Left lung (tissue), 10 donors: ENCODE measurements around the gene FLCN. TPM values are rescaled to one million over a fixed set of nuclear protein-coding genes. Genes with fewer than 3 reads are reported as not detected.

Experiments used
- ATAC-seq: fragments of 200-7000 bp; cut with Tn5 transposase; one replicate; pipeline ENCODE4 v1.9.1; 2020; ENCODE audit warnings: moderate library complexity
- DNase-seq, 4 donors: peaks; one replicate each; pipeline ENCODE4 v3.0.0-alpha.2; 2013 to 2020
- H3K27ac ChIP-seq, 2 donors: fragments of 200-600 bp; sonication (generic) in 1 of 2; one replicate each; pipeline versions ENCODE4 v1.5.0 to v1.8.0; 2020 to 2021
- H3K27me3 ChIP-seq, 2 donors: fragments of 200-600 bp; sonication (generic) in 1 of 2; one replicate each; pipeline versions ENCODE4 v1.5.0 to v1.8.0; 2020 to 2021
- H3K36me3 ChIP-seq, 2 donors: fragments of 200-600 bp; sonication (generic) in 1 of 2; one replicate each; pipeline versions ENCODE4 v1.5.0 to v1.8.0; 2020 to 2021
- H3K4me1 ChIP-seq, 2 donors: fragments of 200-600 bp; one replicate each; pipeline ENCODE4 v1.8.0; 2021
- H3K4me3 ChIP-seq, 2 donors: fragments of 200-600 bp; sonication (generic) in 1 of 2; one replicate each; pipeline versions ENCODE4 v1.5.0 to v1.8.0; 2020 to 2021; ENCODE audit warnings: mild to moderate bottlenecking in 1 of 2
- H3K9me3 ChIP-seq, 2 donors: fragments of 200-600 bp; sonication (generic) in 1 of 2; one replicate each; pipeline versions ENCODE4 v1.5.0 to v1.8.0; 2020 to 2021
- intact Hi-C, 2 donors: fragments of 100-400 bp; cut with DNase I; formaldehyde crosslinking; loops; one replicate each; pipeline versions ENCODE4 v1.11.2 to v1.14.2; 2022
- polyA plus RNA-seq, 6 donors: library from polyadenylated mRNA; unstranded; fragments of 120-200 nt; gene quantifications; one replicate each; pipeline ENCODE4 v1.2.1, GENCODE V29; 2013; ENCODE audit not compliant: insufficient read length in 6 of 6
- total RNA-seq, 2 donors: library from RNA; stranded (reverse); fragmentation: NEBNext Ultra II Directional; extraction: Animal tissue kit (Norgen Biotek cat#: 25700); gene quantifications; one replicate each; pipeline ENCODE4 v1.2.1, GENCODE V29; 2021
- TF ChIP-seq, protein P1 (sequence below), 2 donors: fragments of 200-600 bp; sonication (generic) in 1 of 2; IDR thresholded peaks; one replicate each; pipeline versions ENCODE4 v1.5.0 to v1.8.0; 2021; ENCODE audit warnings: antibody characterized with exemption in 2 of 2
- donor health status: DM: no; HTN: yes; CAD: no.
- donor health status: DM: no; HTN: no; CAD: no.

Gene FLCN
- total and polyA plus RNA-seq, 8 donors, result 39.6 to 80.1 (median 50.8) TPM

DNA sequence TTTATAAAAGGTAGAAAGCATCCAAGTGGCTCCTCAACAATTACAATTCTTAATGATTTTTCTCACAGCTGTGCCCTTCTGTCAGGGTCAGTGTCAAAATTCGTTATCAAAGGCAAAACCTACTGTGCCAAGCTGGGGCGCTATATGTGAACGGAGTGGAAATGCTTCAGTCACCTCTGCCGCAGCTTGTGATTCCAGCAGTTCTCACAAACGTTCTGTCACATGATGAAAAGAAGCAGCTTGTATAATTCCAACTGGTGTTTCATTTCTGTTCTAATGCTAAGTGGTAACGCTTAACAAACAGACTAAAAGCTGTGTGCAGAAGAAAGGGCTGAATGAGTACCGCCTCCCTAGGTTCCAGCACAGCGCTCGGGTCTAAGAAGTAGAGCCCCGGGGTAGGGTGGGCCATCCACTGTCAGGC is 45.0 kb downstream of the FLCN start:
- no peak overlapping the region for H3K4me3 ChIP-seq
- H3K36me3 ChIP-seq, result peaks cover 0 to 20% of the 10 kb centered on the region in 2 donors
- DNase-seq (peak in 2 of 4 donors; percentile 24 to 34), ATAC-seq (no peak)
- peaks cover 11 to 21% of the 10 kb centered on the region in 2 donors for H3K4me1 ChIP-seq
- no peaks in the 10 kb centered on the region for H3K27me3 ChIP-seq
- H3K9me3 ChIP-seq, result no peaks in the 10 kb centered on the region
- TF ChIP-seq, protein P1, sequence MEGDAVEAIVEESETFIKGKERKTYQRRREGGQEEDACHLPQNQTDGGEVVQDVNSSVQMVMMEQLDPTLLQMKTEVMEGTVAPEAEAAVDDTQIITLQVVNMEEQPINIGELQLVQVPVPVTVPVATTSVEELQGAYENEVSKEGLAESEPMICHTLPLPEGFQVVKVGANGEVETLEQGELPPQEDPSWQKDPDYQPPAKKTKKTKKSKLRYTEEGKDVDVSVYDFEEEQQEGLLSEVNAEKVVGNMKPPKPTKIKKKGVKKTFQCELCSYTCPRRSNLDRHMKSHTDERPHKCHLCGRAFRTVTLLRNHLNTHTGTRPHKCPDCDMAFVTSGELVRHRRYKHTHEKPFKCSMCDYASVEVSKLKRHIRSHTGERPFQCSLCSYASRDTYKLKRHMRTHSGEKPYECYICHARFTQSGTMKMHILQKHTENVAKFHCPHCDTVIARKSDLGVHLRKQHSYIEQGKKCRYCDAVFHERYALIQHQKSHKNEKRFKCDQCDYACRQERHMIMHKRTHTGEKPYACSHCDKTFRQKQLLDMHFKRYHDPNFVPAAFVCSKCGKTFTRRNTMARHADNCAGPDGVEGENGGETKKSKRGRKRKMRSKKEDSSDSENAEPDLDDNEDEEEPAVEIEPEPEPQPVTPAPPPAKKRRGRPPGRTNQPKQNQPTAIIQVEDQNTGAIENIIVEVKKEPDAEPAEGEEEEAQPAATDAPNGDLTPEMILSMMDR (IDR thresholded peaks at IDR 0.05), result no peak
- intact Hi-C loops, result no loop called here
- peak overlapping the region; percentile 6 to 56 for H3K27ac ChIP-seq

DNA sequence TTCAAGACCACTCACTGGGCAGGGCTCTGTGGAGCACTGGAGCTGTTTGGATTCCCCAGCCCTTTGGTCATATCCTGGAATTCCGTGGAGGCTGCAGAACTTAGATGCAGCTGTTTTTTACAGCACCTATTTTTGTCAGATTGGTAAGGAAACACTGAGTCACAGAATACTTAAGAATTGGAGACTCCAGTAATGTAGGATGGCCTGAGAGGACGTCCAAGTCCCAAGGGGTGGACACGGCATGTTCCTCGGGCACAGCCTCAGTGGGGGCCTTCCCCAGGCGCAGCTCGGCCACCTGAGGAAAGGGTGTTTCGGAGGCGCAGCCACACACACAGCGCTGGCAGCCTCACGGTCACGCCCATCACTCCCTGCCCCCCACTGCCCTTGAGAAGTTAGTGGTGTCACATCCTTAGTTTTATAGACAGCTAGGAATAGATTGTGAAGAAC is 45.6 kb downstream of the FLCN start:
- peaks cover 15 to 27% of the 10 kb centered on the region in 2 donors for H3K4me1 ChIP-seq
- no peaks in the 10 kb centered on the region for H3K27me3 ChIP-seq
- no peak overlapping the region for H3K4me3 ChIP-seq
- H3K9me3 ChIP-seq, result no peaks in the 10 kb centered on the region
- ATAC-seq (no peak), DNase-seq (peak in 1 of 4 donors; percentile 55)
- H3K27ac ChIP-seq, result peak overlapping the region; percentile 6 to 56
- TF ChIP-seq, protein P1 (IDR thresholded peaks at IDR 0.05), result no peak
- intact Hi-C loops, result no loop called here
- peaks cover 0 to 24% of the 10 kb centered on the region in 2 donors for H3K36me3 ChIP-seq

GRCh38 chr17:17190188-17190587 is 46.8 kb downstream of the FLCN start:
- Histone ChIP-seq H3K27ac (no peak overlapping the region), H3K36me3 (peaks cover 0 to 24% of the 10 kb centered on the region in 2 donors), H3K4me3 (no peak overlapping the region), H3K27me3 (no peaks in the 10 kb centered on the region), H3K9me3 (no peaks in the 10 kb centered on the region), H3K4me1 (peaks cover 19 to 38% of the 10 kb centered on the region in 2 donors)
- intact Hi-C loops, result no loop called here
- TF ChIP-seq, protein P1 (IDR thresholded peaks at IDR 0.05), result no peak
- DNase-seq, result peak in 1 of 4 donors; percentile 0
- no peak for ATAC-seq

DNA sequence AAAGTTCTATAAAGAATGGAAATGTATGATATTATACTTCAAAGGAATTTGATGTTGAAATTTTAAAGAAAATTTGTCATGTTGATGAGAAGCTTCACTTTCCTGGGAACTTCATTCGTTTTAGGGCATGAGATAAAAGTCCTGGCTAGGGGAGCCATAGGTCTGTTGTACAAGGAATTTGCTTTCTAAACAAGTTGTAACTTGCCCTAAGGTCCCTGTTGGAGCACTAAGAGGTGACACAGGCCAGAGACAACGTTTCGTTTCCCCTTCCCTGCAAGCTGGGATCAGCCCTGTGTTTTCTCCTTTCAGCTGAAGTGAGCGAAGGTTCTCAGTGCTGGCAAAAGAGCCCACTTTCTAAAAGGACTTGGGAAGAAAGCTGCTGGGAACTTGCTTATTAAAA is 47.4 kb downstream of the FLCN start:
- ATAC-seq (no peak), DNase-seq (no peak)
- Histone ChIP-seq H3K4me1 (peaks cover 19 to 45% of the 10 kb centered on the region in 2 donors), H3K27ac (no peak overlapping the region), H3K4me3 (no peak overlapping the region), H3K36me3 (peaks cover 0 to 27% of the 10 kb centered on the region in 2 donors), H3K27me3 (no peaks in the 10 kb centered on the region), H3K9me3 (no peaks in the 10 kb centered on the region)
- TF ChIP-seq, protein P1 (IDR thresholded peaks at IDR 0.05), result no peak
- intact Hi-C loops, result no loop called here

DNA sequence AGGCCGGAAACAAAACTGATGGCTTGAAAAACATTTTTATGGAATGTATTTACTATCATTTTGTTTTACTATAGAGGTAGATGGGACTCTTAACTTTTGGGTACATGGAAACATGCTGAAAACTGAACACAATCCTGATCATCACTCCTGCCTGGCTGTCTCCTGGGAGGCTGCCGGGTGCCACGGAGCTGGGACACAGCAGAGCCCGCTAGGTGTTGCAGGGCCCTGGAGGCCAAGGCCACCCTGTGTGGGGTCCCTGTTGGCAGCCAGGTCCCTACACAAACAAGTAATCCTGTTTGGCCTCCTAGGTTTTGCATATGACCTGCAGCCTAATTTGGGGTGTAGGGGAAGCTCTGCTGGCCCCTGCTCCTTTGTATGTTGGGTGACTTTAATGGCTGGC is 48.4 kb downstream of the FLCN start:
- peak in 1 of 4 donors; percentile 39 for DNase-seq
- ATAC-seq, result no peak
- H3K27ac ChIP-seq, result no peak overlapping the region
- H3K4me3 ChIP-seq, result no peak overlapping the region
- peaks cover 19 to 54% of the 10 kb centered on the region in 2 donors for H3K4me1 ChIP-seq
- TF ChIP-seq, protein P1 (IDR thresholded peaks at IDR 0.05), result no peak
- no peaks in the 10 kb centered on the region for H3K27me3 ChIP-seq
- intact Hi-C loops, result no loop called here
- peaks cover 0 to 37% of the 10 kb centered on the region in 2 donors for H3K36me3 ChIP-seq
- H3K9me3 ChIP-seq, result no peaks in the 10 kb centered on the region
